ENCODE data around the gene EFL1. TPM values are rescaled to one million over a fixed set of nuclear protein-coding genes. Genes with fewer than 3 reads are reported as not detected.
A peak's percentile ranks its signal among the peaks of the same experiment; 100 is the strongest.

The EFL1 gene
- total RNA-seq, 2 donors from 2014 or later: 22.7 to 29.3 TPM

DNA sequence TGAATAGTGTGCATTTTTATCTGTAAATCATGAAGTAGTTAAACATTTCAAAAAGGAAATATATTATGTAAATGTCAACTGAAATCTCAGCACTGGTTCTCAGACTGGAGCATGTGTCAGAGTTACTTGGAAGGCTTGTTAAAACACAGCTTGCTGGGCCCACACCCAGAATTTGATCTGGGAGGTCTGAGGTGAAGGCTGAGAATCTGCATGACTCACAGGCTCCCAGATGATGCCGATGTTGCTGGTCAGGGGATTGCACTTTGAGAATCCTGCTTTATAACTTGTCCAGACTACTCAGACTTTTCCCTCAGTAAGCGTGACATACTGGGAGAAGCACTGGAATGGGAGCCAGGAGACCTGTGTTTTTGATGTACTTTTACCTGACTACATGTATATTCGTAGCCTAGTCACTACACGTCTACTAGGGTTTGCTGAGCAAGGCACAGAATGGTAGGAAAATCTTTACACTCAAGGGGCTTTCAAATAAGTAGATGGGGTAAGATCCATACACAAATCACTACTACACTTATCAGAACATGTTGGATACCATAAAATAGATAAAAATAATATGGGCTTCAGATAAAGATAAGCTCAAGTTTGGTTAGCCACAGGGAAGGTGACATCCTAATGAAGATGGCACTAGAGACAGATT lies 139.7 kb downstream of the EFL1 start:
- TF ChIP-seq POLR2AphosphoS5 (IDR thresholded peaks at IDR 0.05) (peak; percentile 34), POLR2A (IDR thresholded peaks at IDR 0.05) (no peak)
- H3K27me3 ChIP-seq (replicated peaks; ENCODE audit: insufficient read depth): no peaks in the 10 kb centered on the region
- WGBS: 56% methylated on average over 4 of the region's 4 CpGs
- no peak overlapping the region for H3K4me3 ChIP-seq
- no peaks in the 10 kb centered on the region for H3K9me3 ChIP-seq
- H3K36me3 ChIP-seq: no peaks in the 10 kb centered on the region
- H3K27ac ChIP-seq: no peak overlapping the region
- no peak for DNase-seq (ENCODE audit: low spot score)
- intact Hi-C loops (cut with DNase I): loop anchor here (10.0 kb wide), 1 partner anchor 228 kb away; no protein-coding TSS in a partner anchor
- H3K4me1 ChIP-seq (replicated peaks): no peaks in the 10 kb centered on the region

DNA sequence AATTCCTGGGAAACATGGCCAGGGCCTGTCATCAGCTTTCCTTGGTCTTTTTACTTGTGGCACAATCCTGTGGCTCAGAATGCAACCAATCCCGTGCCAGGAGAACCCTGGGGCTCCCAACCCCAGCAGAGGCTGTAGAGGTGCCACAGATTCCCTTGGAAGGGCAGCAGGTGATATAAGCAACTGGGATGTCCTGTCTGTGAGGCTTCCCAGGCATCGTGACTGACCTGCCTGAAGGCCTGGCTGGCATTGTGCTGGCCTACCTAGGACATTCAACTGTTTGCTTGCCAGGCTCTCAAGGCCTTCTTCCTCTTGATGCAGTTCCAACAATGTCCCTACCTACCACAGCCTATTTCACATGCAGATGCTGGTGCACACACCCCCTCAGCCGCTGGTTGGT lies 144.5 kb downstream of the EFL1 start:
- H3K36me3 ChIP-seq: no peaks in the 10 kb centered on the region
- no peak overlapping the region for H3K4me3 ChIP-seq
- DNase-seq (ENCODE audit: low spot score): no peak
- no peaks in the 10 kb centered on the region for H3K27me3 ChIP-seq (replicated peaks; ENCODE audit: insufficient read depth)
- TF ChIP-seq POLR2AphosphoS5 (IDR thresholded peaks at IDR 0.05) (no peak), POLR2A (IDR thresholded peaks at IDR 0.05) (no peak)
- TF ChIP-seq, protein P1, sequence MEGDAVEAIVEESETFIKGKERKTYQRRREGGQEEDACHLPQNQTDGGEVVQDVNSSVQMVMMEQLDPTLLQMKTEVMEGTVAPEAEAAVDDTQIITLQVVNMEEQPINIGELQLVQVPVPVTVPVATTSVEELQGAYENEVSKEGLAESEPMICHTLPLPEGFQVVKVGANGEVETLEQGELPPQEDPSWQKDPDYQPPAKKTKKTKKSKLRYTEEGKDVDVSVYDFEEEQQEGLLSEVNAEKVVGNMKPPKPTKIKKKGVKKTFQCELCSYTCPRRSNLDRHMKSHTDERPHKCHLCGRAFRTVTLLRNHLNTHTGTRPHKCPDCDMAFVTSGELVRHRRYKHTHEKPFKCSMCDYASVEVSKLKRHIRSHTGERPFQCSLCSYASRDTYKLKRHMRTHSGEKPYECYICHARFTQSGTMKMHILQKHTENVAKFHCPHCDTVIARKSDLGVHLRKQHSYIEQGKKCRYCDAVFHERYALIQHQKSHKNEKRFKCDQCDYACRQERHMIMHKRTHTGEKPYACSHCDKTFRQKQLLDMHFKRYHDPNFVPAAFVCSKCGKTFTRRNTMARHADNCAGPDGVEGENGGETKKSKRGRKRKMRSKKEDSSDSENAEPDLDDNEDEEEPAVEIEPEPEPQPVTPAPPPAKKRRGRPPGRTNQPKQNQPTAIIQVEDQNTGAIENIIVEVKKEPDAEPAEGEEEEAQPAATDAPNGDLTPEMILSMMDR (IDR thresholded peaks at IDR 0.05): no peak
- H3K27ac ChIP-seq: no peak overlapping the region
- no peaks in the 10 kb centered on the region for H3K4me1 ChIP-seq (replicated peaks)
- intact Hi-C loops (cut with DNase I): no loop called here
- H3K9me3 ChIP-seq: no peaks in the 10 kb centered on the region
- 73% methylated on average over 3 of the region's 3 CpGs for WGBS

DNA sequence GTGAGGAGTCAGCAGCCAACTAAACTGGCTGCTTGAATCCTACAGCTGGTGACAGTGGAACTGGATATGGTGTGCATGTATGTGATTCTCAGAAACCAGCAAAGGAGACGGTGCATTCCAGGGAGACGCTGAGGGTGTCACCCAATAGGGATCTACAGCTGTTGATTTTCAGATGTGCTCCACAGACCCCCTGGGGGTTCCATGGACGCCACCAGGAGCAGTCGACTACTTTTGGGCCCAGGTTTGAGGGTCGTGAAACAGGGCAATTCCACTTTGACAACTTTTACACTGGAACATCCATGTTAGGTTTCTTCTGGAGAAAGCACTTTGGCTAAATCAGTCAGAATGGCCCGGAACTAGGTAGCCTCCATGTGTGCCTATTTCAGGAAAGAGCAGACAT lies 145.2 kb downstream of the EFL1 start:
- TF ChIP-seq, protein P1 (IDR thresholded peaks at IDR 0.05): no peak
- no peak for TF ChIP-seq POLR2AphosphoS5 (IDR thresholded peaks at IDR 0.05)
- no peak for TF ChIP-seq POLR2A (IDR thresholded peaks at IDR 0.05)
- Histone ChIP-seq H3K4me3 (no peak overlapping the region), H3K36me3 (no peaks in the 10 kb centered on the region), H3K27ac (no peak overlapping the region), H3K9me3 (no peaks in the 10 kb centered on the region), H3K4me1 (replicated peaks) (no peaks in the 10 kb centered on the region), H3K27me3 (replicated peaks; ENCODE audit: insufficient read depth) (no peaks in the 10 kb centered on the region)
- intact Hi-C loops (cut with DNase I): no loop called here
- DNase-seq (ENCODE audit: low spot score): no peak
- 89% methylated on average over 6 of the region's 6 CpGs for WGBS

DNA sequence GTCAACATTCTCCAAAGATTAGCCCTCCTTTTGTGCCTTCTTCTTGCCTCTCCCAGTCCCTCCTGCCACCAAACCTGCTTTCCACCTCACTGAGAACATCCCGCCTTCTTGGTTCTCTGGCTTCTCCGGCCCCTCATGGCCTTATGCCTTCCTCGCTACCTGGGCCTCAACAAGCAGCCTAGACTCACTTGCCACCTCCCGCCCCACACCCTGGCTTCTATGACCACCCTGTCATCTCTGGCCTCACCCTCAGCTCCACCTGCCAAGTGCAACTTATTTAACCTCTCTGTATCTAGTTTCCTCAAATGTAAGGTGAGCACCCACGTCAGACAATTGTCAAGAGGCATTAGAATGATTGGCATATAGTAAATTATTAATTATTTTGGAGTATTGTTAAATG lies 147.9 kb downstream of the EFL1 start:
- TF ChIP-seq, protein P1 (IDR thresholded peaks at IDR 0.05): no peak
- TF ChIP-seq POLR2A (IDR thresholded peaks at IDR 0.05): no peak
- Histone ChIP-seq H3K4me3 (no peak overlapping the region), H3K27me3 (replicated peaks; ENCODE audit: insufficient read depth) (no peaks in the 10 kb centered on the region), H3K4me1 (replicated peaks) (no peaks in the 10 kb centered on the region), H3K27ac (no peak overlapping the region), H3K36me3 (no peaks in the 10 kb centered on the region), H3K9me3 (no peaks in the 10 kb centered on the region)
- no peak for DNase-seq (ENCODE audit: low spot score)
- WGBS: 88% methylated on average over 5 of the region's 5 CpGs
- intact Hi-C loops (cut with DNase I): no loop called here

DNA sequence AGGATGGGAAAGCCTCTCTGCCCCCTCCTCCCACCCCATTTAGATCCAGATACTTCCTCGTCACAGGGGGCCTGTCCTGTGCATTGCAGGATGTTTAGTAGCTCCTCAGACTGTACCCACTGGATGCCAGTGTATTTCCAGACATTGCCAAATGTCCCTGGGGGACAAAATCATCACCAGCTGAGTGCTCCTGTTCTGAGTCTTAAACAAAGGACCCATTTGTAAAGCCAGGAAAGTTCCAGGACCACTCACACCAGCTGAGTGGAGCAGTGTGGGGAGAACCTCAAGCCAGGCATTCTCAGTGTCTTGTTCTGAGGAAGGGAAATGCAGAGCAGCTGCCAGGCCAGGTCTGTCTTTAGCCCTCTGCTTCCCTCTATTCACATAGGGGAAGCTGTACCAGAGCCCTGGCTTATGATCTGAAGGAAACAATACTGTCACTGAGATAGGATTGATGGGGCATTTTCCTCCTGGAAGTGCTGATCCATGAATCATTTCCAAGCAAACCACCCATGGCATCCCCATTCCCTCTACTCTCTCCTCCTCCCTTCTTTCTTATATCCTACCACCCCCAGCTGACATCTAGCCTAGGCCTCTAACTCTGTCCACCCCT lies 149.3 kb downstream of the EFL1 start:
- H3K27ac ChIP-seq: no peak overlapping the region
- WGBS: 57% methylated on average over 1 of the region's 1 CpG
- H3K4me1 ChIP-seq (replicated peaks): no peaks in the 10 kb centered on the region
- no peak overlapping the region for H3K4me3 ChIP-seq
- H3K27me3 ChIP-seq (replicated peaks; ENCODE audit: insufficient read depth): no peaks in the 10 kb centered on the region
- no peak for DNase-seq (ENCODE audit: low spot score)
- no peaks in the 10 kb centered on the region for H3K9me3 ChIP-seq
- intact Hi-C loops (cut with DNase I): no loop called here
- TF ChIP-seq POLR2A (IDR thresholded peaks at IDR 0.05) (no peak), POLR2AphosphoS5 (IDR thresholded peaks at IDR 0.05) (no peak)
- TF ChIP-seq, protein P1 (IDR thresholded peaks at IDR 0.05): no peak
- no peaks in the 10 kb centered on the region for H3K36me3 ChIP-seq
